Stimulated activated CD8-positive, alpha-beta memory T cell treated with anti-CD3 and anti-CD28 coated beads, Interleukin-12 subunit alpha, Interleukin-12 subunit beta, amount 100 ng/mL, for 24 hours (primary cell): Measurements from ENCODE around the gene TCERG1.

Experiments
- DNase-seq: peaks from one replicate; pipeline ENCODE4 v3.0.0-alpha.2; 2020; ENCODE audit errors: extremely low read depth

Gene TCERG1

DNA sequence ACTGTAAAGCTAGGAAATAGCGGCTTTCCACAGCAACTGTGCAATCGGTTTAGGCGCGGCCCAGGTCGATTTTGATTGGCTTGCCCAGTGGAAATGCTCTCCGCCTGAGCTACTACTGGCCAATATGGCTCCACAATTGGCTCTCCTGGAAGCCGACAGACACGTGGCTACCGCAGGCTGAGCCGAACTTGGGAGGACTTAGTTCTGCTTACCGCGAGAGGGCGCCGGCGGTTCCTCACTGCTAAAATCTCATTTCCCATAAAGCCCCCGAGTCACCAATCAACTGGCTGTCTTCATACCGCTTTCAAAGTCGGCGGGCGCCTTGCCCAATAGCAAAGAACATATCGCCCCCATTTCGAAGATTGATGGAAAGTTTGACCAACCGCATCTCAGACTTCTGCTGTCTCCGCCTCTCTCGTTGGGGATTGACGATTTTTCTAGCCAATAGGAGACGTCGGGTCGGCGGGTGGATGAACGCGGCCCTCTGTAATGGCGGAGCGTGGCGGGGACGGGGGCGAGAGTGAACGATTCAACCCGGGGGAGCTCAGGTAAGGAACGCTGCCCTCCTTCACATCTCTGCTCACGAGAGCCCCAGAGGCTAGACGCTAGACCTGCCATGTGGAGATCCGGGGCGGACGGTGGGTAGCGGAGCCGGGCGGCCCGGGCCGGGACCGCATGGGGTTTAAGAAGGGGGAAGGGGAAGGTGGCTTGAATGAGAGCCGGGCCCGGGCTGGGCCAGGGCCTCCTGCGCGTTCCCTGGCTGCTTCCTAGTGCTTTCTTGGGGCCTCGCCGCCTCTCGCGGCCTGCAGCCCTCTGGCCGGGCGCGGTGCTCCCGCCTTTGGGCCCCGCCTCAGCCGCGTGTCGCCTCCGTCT lies at the start of gene TCERG1:
Gene TCERG1, plus strand, starts transcription at position 473 of the 873 bp plus-strand sequence. Its CDS starts 17 bp downstream, at position 490.
- peak; percentile 92 for DNase-seq

DNA sequence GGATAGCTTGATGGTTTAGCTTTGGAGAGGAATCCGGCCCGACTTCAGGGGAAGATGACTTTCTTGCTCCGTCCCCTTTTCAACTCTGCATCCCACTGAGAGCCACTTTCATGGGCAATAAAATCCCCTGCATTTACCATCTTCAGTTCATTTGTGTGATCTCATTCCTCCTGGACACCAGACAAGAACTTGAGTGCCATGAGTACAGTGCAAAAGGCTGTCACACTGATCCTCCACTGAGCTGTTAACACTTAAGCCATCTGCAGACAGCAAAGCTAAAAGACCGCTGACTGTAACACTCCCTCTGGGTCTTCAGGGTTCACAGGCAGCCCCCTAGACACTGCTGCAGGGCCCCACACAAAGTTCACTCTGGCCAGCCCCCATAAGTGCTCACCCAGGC lies 48.3 kb upstream of the TCERG1 start:
- DNase-seq, result no peak

DNA sequence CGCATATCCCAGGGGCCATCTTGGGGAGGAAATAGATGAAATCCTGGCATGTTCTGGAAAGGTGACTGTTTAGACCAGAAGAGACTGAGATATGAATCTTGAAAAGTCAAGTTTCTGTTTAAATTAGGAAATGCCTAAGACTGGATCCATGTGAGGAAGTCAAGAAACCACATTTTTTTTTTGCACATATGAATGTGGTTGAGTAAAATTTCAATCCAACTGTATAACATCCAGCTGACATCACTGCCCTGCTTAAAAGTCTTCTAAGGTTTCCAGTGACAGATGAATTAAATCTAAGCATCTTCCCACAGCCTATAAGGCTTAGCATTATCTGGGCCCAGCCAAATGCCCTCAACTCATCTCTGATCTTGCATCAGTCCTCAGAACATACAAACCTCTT lies 47.7 kb upstream of the TCERG1 start:
- DNase-seq, result no peak

DNA sequence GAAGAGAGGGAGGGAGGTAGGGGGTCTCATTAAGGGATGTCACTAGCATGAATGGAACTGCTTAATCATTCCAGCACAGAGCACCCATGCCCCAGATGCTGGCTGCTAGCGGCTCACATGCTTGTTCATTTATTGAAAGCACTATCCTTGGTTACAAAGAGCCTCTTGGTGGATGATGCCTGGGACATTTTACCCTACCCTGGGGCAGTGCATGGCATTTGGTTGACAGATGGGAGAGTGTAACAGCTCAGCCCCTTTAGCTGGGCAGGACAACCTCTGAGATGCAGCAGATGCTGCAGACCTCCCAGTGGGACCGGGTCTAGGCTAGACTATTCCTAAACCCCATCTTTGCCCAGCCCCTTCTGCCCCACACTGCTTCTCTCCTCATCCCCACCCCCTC lies 46.9 kb upstream of the TCERG1 start:
- DNase-seq, result no peak

DNA sequence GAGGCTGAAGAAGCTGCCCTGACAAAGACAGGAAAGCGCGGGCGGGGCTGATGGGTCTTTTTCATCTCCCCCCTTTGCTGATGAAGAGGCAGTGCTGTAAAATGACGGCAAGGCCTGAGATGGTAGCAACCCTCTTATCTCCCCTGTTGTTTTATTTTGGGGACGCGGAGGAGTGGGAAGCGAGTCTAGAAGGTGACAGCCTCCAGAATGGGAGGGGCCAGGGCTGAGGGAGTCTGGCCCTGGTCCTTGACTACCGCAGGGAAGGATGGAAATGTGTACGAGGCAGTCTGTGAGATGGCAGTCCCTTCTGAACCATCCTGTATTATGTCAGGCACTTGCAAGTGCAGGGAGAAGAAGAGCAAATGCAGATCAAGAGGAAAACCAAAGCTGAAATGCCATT lies 46.1 kb upstream of the TCERG1 start:
- DNase-seq, result no peak

DNA sequence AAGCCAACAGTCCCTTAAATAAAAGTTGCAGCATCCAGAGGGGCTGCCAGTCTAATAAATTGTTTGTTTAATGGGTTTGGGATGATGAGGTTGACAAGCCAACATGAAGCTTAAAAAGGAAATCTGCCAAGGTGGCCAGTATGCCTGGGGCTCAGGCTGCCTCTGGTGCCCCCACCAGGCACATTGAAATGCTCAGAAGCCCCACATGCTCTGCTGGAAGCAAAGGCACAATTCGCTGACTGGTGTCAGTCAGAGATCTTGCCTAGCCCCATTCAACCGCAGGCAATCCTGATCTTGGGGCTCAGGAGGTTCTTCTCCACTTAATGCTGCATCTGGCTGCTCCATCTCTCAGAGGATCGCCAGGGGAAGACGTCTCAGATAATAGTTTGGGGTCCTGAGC lies 44.2 kb upstream of the TCERG1 start:
- no peak for DNase-seq

DNA sequence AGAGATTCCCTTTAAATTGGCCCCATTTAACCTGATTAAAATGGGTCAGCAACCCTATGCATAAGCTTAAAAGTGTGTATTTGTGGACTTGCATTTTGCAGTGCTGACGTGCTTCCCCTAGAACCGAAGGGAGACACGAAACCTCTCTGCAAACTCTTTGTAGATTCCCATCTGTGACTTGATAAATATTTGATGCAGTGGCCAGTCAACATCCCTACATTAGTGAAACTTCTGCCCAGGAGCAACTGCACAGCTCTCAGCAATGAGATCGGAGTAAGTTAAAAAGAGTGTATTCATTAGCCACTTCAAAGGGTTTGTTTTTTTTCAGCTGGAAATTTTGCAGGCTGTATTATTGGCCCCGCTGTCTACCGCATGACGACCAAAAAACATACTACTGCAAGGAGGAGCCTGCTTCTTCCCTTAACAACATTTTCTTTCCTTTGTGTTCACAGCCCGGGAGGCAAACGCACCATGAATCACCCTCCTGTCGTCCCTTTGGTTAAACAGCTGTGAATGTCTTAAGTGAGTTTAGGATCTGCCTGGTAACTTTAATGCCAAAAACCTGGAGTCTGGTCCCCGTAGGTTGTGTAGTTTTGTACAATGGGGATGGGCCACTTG lies 38.0 kb upstream of the TCERG1 start:
- DNase-seq, result no peak

DNA sequence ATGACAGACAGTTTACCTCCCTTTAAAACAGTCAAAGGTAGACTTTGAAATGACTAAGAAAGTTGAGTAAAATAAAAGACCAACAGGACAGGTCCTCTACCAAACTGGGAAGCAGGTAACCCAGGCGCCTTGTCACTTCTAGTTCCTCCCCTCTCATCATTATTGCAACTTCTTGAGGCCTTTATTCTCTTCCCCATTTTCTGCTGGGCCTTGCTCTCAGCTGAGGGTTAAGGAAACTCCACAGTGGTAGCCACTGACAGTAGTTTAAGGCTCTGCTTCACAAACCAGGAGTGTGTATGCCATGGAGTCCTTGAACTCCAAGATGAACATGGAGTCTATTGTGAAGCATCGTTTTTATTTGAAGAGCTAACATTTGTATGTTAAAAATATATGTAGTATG lies 36.9 kb upstream of the TCERG1 start:
- no peak for DNase-seq

DNA sequence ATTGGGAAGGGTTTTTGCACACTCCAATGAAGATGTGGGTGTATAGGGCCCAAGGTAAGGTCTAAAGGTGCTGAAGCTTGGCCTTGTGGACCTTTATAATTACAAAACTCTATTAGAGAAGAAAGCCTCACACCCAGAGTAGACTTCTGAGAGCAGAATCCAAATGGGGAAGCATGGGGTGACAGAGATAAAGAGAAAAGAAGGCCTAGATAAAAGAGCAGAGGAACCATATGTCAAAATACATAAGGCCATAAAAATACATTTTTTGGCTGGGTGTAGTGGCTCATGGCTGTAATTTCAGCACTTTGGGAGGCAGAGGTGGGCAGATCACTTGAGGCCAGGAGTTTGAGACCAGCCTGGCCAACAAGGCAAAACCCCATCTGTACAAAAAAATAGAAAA lies 27.4 kb upstream of the TCERG1 start:
- DNase-seq, result no peak

DNA sequence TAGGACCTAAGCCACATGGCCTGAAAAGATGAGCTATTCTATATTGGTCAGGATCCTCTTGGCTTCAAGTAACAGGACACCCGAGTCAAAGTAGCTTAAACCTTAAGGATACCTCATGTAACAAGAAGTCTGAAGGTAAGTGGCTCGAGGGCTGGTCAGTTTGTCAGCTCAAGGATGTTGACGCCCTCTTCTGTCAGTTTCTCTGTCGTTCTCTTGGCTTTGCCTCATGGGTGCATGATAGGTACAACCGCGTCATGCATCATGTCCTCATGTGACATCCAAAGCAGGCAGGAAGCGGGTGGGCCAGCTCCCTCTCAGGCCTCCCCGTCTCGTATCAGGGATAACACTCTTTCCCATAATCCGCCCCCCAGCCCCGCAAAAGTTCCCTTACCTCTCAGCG lies 22.1 kb upstream of the TCERG1 start:
- no peak for DNase-seq

DNA sequence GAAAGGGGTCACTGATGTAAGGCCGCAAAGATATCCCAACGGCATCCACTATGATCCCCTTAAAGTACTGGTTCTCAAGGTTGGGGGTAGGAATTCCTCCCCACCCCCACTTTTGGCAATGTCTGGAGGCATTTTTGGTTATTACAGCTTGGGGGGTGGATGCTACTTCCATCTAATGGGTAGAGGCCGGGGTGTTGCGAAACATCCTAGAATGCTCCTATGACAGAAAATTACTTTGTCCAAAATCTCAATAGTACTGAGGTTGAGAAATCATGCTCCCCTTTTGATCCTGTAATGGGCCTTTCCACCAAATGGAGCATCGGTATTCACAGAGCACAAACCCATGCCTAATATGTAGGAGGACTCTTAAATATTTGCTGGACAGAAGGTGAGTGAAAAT lies 20.8 kb upstream of the TCERG1 start:
- no peak for DNase-seq

DNA sequence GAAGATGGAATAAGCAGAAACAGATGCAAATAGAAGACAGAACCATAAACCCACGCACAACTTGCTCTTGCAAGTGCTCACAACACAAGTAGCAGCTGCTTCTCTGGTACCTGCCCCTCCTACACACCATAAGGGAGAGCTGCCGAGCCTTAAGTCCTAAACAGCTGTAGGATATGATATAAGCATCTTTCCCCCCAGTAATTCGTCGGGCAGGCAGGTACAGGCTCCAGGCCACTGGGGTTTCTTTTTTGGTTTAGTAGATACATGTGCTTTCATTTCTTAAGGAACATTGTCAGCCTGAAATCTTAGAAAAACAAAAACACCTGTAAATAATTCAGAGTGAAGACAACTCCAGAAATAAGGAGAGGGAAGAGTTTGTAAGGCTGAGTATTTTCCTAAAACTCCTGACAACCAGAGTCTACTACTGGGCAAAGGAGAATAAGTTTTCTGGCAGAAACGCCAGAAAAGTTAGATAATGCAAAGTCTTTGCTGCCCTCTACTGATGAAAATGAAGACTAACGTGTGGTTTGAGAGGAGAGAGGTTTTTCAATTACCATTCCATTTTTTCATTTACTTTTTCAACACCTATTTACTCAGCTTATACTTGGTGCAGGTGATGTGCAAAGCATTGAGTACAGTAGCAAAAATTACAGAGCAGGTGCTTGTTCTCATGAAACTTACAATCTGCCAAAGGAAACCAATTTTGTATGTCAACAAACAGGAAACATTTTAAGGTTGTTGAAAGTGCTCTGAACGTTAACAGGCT lies 20.1 kb upstream of the TCERG1 start:
- DNase-seq, result no peak

DNA sequence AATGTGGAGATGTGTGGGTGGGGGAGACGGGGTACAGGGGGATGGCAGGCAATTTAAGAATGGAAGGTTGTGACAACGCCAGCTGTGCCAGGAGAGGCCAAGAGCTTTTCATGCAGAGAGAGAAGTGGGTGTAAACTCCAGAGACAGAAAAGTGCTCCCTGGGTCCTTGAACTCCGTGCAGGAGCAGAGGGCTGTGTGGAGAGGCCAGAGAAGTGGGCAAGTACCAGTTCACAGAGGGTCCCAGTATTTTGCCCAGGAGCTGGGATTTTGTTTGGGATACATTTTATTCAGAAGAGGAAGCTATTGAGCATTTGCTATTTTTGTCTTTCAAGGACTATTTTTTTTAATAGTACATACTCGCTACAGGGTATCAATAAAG lies 19.5 kb upstream of the TCERG1 start:
- no peak for DNase-seq

DNA sequence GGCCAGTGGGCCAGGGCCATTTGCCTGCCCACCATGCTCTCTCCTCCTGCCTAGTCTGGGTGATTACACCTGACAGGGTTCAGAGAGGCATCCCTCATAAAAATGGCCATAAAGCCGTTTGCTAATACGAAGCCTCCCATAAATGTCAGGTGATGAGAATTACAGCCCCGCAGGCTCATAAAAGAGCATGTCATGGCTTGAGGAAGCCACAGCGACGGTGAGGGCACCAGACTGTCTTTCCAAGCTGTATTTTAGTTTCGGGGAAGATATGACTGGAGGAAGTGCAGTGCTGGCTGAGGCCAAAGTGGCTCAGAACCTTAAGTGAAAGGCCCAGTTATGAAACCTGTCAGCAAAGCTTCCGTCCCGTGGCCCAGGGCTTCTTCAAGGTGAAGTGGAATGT lies 18.5 kb upstream of the TCERG1 start:
- DNase-seq, result no peak

DNA sequence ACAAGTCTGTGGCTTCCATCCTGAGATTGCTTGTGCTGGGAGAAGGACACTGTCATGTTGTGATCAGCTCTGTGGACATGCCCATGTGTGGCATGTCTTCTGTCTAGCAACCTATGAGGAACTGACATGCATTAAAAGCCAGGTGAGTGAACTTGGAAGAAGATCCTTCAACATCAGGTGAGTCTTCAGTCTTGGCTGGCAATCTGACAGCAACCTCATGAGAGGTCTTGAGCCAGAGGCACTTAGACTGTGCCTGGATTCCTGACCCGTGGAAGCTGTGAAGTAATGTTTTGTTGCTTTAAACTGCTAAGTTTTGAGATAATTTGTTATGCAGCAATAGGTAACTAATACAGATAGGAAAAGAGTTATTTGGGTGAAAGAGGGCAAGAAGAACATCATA lies 6.8 kb upstream of the TCERG1 start:
- DNase-seq, result no peak

DNA sequence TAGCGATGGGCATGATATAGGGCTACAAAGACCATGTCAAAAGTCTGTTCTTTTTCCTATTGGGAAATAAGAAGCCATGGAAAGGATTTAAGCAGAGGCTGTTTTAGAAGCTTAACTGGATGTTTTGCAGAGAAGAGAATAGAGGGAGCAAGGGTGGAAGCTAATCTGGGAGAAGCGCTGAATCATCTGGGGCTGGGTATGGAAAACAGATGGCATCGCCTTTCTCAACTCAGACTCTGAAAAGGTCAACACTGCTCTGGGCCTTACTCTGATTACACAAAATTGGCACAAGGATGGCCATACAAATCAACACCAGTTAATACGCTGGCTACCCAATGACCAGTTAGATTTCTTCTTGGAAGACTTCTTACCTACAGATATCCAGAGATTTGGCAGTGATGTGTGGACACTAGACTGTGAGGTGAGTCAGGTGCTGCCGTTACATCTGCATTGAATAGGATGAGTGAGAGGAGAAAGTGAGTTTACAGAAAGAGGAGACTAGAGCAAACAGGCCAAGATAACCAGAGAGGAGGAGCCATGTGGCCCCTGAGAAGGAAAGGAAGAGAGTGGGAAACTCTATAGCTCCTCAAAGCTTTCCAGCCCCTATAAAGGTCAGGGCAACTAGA lies 6.2 kb upstream of the TCERG1 start:
- no peak for DNase-seq

DNA sequence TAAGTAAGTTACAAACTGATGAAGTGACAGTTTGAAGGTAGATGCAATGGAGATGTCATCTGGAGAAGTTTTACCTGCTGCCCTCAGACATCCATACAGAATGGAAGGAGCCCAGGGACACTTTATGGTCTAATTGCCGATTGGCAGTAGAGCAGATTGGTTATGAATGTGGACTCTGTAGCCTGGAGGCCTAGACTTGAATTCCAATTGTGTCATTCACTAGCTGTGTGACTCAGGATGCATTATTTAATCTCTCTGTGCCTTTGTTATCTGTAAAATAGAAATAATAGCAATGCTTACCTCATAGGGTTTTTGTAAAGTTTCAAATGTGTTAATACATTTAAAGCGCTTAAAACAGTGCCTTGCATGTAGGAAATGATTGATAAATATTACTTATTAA lies 5.2 kb upstream of the TCERG1 start:
- DNase-seq, result no peak

DNA sequence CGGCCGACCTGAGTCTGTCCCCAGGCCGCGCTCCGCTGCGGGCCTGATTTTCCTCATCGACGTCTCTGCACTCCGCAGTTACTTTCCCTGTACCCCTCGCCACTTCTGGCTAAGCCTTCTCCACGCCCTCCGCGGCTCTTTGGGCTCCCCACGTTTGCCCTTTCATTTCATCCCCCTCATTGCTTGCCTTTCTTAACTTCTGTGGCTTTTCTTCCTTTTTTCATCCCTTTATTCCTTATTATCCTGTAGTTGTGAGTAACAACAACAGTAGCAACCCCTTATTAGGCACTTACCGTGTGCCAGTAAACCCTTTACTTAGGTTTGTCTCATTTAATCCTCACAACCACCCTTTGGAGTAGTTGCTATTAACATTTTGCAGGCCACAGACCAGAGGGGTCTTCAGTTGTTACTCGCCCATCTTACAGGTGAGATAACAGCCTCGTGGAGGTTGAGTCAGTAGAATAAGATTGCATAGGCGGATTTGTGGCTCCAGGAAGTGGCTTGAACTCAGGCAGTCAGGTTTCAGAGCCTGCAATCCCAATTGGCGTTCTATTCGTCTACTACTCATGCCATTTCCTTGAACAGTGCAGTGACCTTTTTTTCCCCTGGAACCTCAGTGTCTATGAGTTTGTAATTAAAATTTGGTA lies 724 bp downstream of the TCERG1 start:
- no peak for DNase-seq

DNA sequence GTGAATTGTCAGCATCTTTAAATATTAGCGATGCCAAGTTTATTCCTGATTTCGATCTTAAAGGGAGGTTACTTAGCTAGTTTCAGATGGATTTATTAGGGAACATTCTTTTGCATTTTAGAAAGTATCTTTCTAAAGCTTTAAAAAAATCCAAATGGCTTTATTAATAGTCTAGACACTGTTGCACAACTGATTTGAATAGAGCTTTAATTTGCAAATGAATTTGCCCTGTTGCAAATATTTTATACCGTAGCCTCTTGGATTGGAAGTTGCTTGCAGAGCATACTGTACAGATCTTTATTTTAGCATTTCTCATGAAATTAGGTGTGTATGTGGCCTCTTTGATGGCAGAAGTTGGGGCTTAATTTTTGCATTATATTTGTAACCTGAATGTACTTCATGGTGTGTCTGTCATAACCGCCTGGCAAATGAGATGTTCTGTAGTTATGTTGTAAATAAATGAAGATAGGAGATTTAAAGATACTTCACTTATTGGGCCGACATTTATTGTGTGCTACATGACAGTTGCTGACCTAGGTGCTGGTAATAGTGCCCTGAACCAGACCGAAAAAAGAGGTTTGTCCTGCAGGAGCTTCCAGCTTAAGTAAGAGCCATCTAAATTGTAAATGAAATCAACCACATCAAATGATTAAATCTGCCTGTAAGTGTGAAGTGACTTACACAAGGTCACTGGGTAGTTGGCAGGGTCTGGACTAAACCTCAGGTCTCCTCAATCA lies 1.8 kb downstream of the TCERG1 start:
- DNase-seq, result no peak

DNA sequence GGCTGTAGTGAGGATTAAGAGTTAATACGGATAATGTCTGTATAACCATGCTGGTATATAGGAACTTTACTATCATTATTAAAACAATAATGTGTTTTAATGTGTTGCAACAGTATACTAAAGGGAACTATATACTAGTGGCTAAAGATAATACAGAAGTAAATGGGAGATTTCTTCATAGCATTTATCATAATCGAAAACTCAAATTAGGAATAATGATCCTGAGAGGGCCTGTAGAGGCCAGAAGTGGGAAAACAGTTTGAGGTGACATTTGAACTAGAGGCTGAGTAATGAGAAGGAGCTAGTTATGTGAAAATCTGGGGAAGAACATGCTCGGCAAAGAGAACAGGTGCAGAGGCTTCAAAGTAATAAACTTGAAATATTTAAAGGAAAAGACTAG lies 2.9 kb downstream of the TCERG1 start:
- DNase-seq, result no peak

DNA sequence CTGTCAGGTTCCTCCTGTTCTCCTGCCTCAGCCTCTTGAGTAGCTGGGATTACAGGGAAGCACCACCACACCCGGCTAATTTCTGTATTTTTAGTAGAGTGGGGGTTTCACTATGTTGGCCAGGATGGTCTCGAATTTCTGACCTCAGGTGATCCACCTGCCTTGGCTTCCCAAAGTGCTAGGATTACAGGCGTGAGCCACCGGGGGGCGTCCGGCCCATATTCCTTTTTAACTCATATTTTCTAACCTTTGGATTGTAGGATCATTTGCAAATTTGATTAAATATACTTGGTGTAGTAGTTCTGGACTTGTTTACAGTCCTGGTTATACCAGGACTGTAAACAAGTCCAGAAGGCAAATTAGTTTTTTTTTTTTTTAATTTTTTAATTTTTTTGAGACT lies 4.3 kb downstream of the TCERG1 start:
- DNase-seq, result no peak
